H1 (cell line): ENCODE measurements around the gene U2SURP. TPM values are rescaled to one million over a fixed set of nuclear protein-coding genes. Genes with fewer than 3 reads are reported as not detected.

Experiments used
- CTCF ChIA-PET: fragments of 300-600 bp; sonication (Branson Sonifier 250); formaldehyde crosslinking; loops from one replicate; lab custom pipeline; 2021; ENCODE audit not compliant: partially characterized antibody; lab: Charles Lee
- POLR2A ChIA-PET: fragments of 300-600 bp; sonication (Branson Sonifier 250); formaldehyde crosslinking; loops from one replicate; lab custom pipeline; 2021; ENCODE audit warnings: inconsistent platforms; ENCODE audit not compliant: partially characterized antibody; lab: Charles Lee
- DNase-seq, 2 experiments: peaks; one replicate each; pipeline versions ENCODE4 v3.0.0 to v3.0.0-alpha.2; 2010 to 2022; ENCODE audit warnings: low spot score in 2 of 2, low read depth in 1 of 2, mixed read lengths in 1 of 2
- FAIRE-seq: peaks from 2 replicates; lab custom pipeline; 2011; peaks lifted over from hg19 to GRCh38; lab: Jason Lieb, UNC
- H2AFZ ChIP-seq: 2 replicates; pipeline ENCODE4 v1.8.1; 2012; ENCODE audit warnings: low read length, inconsistent platforms
- H2AK5ac ChIP-seq: 2 replicates; pipeline ENCODE4 v1.6.1; 2013; ENCODE audit warnings: low read depth, low read length
- H2BK120ac ChIP-seq: replicated peaks from 2 replicates; pipeline ENCODE3; 2013; ENCODE audit warnings: low read depth, low read length, inconsistent platforms
- H2BK12ac ChIP-seq: 2 replicates; pipeline ENCODE4 v1.6.1; 2013; ENCODE audit warnings: low read depth, low read length
- H2BK15ac ChIP-seq: 2 replicates; pipeline ENCODE4 v1.6.1; 2013; ENCODE audit warnings: low read length
- H2BK20ac ChIP-seq: 2 replicates; pipeline ENCODE4 v1.6.1; 2013; ENCODE audit warnings: low read length
- H2BK5ac ChIP-seq: 2 replicates; pipeline ENCODE4 v1.6.1; 2013; ENCODE audit warnings: low read depth, low read length
- H3K14ac ChIP-seq: 2 replicates; pipeline ENCODE4 v1.6.1; 2013; ENCODE audit warnings: inconsistent platforms; ENCODE audit not compliant: insufficient read length
- H3K18ac ChIP-seq: 2 replicates; pipeline ENCODE4 v1.6.1; 2013; ENCODE audit warnings: low read length; ENCODE audit errors: extremely low read depth
- H3K23ac ChIP-seq: 2 replicates; pipeline ENCODE4 v1.6.1; 2013; ENCODE audit warnings: inconsistent platforms; ENCODE audit not compliant: insufficient read length
- H3K23me2 ChIP-seq: 2 replicates; pipeline ENCODE4 v1.6.1; 2013; ENCODE audit warnings: low read depth, low read length
- H3K27ac ChIP-seq: 2 replicates; pipeline ENCODE4 v1.6.1; 2011; ENCODE audit warnings: low read depth, low read length, inconsistent platforms
- H3K27me3 ChIP-seq, 4 experiments: replicated peaks in 1 of 4; 1 replicate in 1 of 4; 2 replicates in 3 of 4; pipeline versions ENCODE4 v1.6.1 to v1.8.1; 2011 to 2013; ENCODE audit warnings: low read length in 3 of 4, mild to moderate bottlenecking in 3 of 4, inconsistent platforms in 2 of 4, mixed read lengths in 2 of 4, moderate library complexity in 1 of 4; ENCODE audit not compliant: control insufficient read depth in 3 of 4, insufficient read depth in 3 of 4; ENCODE audit errors: extremely low read depth in 1 of 4
- H3K36me3 ChIP-seq, 4 experiments: 2 replicates each; pipeline versions ENCODE4 v1.6.1 to v1.8.1; 2011 to 2013; ENCODE audit warnings: mild to moderate bottlenecking in 4 of 4, low read length in 3 of 4, moderate library complexity in 2 of 4, control low read depth in 1 of 4, inconsistent platforms in 1 of 4; ENCODE audit not compliant: insufficient read depth in 4 of 4, control insufficient read depth in 2 of 4
- H3K4ac ChIP-seq: replicated peaks from 2 replicates; pipeline ENCODE3; 2013; ENCODE audit warnings: low read length, low read depth, mixed read lengths, inconsistent platforms; ENCODE audit not compliant: insufficient read length
- H3K4me1 ChIP-seq, 4 experiments: replicated peaks in 1 of 4; 1 replicate in 1 of 4; 2 replicates in 3 of 4; pipeline versions ENCODE4 v1.6.1 to v1.8.1; 2011 to 2013; ENCODE audit warnings: low read length in 3 of 4, inconsistent platforms in 2 of 4, mixed read lengths in 1 of 4; ENCODE audit not compliant: insufficient read depth in 4 of 4, control insufficient read depth in 3 of 4
- H3K4me2 ChIP-seq, 2 experiments: 2 replicates each; pipeline versions ENCODE4 v1.6.1 to v1.8.1; 2011 to 2013; ENCODE audit warnings: low read depth in 2 of 2, low read length in 2 of 2, control low read depth in 1 of 2, inconsistent platforms in 1 of 2, mild to moderate bottlenecking in 1 of 2; ENCODE audit not compliant: insufficient read depth in 1 of 2
- H3K4me3 ChIP-seq, 4 experiments: fragments of 200-600, 300-600 bp in 1 of 4; sonication (generic), shearing (Covaris generic), sonication (Bioruptor Twin) in 1 of 4; 2 replicates each; pipeline versions ENCODE4 v1.5.1 to v1.8.1; 2011 to 2016; ENCODE audit warnings: low read length in 4 of 4, low read depth in 3 of 4, control low read depth in 2 of 4, inconsistent platforms in 2 of 4, mild to moderate bottlenecking in 2 of 4, mixed read lengths in 1 of 4, moderate library complexity in 1 of 4; ENCODE audit not compliant: insufficient read depth in 2 of 4; ENCODE audit errors: extremely low read depth in 1 of 4
- H3K56ac ChIP-seq: replicated peaks from 2 replicates; pipeline ENCODE3; 2013; ENCODE audit warnings: low read depth, mild to moderate bottlenecking, mixed read lengths, low read length, inconsistent platforms; ENCODE audit not compliant: insufficient read length
- H3K79me1 ChIP-seq: 2 replicates; pipeline ENCODE4 v1.6.1; 2013; ENCODE audit warnings: low read depth, low read length, control low read depth
- H3K79me2 ChIP-seq, 2 experiments: 2 replicates each; pipeline versions ENCODE4 v1.6.1 to v1.8.1; 2012 to 2013; ENCODE audit warnings: low read length in 2 of 2, mild to moderate bottlenecking in 2 of 2, inconsistent platforms in 1 of 2; ENCODE audit not compliant: insufficient read depth in 2 of 2, control insufficient read depth in 1 of 2
- H3K9ac ChIP-seq, 4 experiments: replicated peaks in 1 of 4; 1 replicate in 1 of 4; 2 replicates in 3 of 4; pipeline versions ENCODE4 v1.6.1 to v1.8.1; 2011 to 2013; ENCODE audit warnings: low read depth in 3 of 4, low read length in 3 of 4, control low read depth in 2 of 4, mild to moderate bottlenecking in 2 of 4, moderate library complexity in 2 of 4, inconsistent platforms in 1 of 4; ENCODE audit errors: extremely low read depth in 1 of 4
- H3K9me3 ChIP-seq, 2 experiments: 2 replicates each; pipeline versions ENCODE4 v1.6.1 to v1.8.1; 2012 to 2013; ENCODE audit warnings: mild to moderate bottlenecking in 2 of 2, moderate library complexity in 2 of 2, control low read depth in 1 of 2, inconsistent platforms in 1 of 2, low read depth in 1 of 2, low read length in 1 of 2, mixed read lengths in 1 of 2; ENCODE audit not compliant: insufficient read depth in 2 of 2
- H4K20me1 ChIP-seq, 2 experiments: replicated peaks in 1 of 2; 2 replicates each; pipeline versions ENCODE3 to v1.8.1; 2011 to 2013; ENCODE audit warnings: inconsistent platforms in 2 of 2, low read length in 2 of 2, mild to moderate bottlenecking in 1 of 2; ENCODE audit not compliant: insufficient read depth in 2 of 2, control insufficient read depth in 1 of 2
- H4K5ac ChIP-seq: 2 replicates; pipeline ENCODE4 v1.6.1; 2013; ENCODE audit warnings: low read length, low read depth, mixed read lengths, inconsistent platforms; ENCODE audit not compliant: insufficient read length
- H4K8ac ChIP-seq: 2 replicates; pipeline ENCODE4 v1.8.0; 2013; ENCODE audit warnings: mild to moderate bottlenecking, moderate library complexity, low read length, inconsistent platforms; ENCODE audit not compliant: insufficient read depth; ENCODE audit errors: extremely low read depth
- H4K91ac ChIP-seq: replicated peaks from 2 replicates; pipeline ENCODE3; 2013; ENCODE audit warnings: low read length, mixed read lengths, inconsistent platforms; ENCODE audit not compliant: insufficient read length
- ATF2 ChIP-seq: IDR thresholded peaks from 2 replicates; pipeline ENCODE4 v1.6.1; 2012; ENCODE audit warnings: low read length, inconsistent platforms
- CBX8 ChIP-seq: fragments of 300-800, 300-1000 bp; sonication (generic); IDR thresholded peaks from 2 replicates; pipeline ENCODE4 v1.7.1; 2016; ENCODE audit warnings: low read depth, low read length, borderline replicate concordance
- CEBPB ChIP-seq: IDR thresholded peaks from 2 replicates; pipeline ENCODE4 v1.6.1; 2012; ENCODE audit warnings: low read depth, low read length
- WGBS, 2 experiments: shearing (Covaris generic) in 1 of 2; methylation state at CpG; one replicate each; pipeline versions ENCODE4 v1.1.6 to v1.1.7; 2013 to 2015; ENCODE audit warnings: low lambda C conversion rate in 2 of 2, mixed read lengths in 2 of 2, inconsistent platforms in 1 of 2, low coverage in 1 of 2, missing lambda C conversion rate in 1 of 2; ENCODE audit not compliant: insufficient replicate concordance in 2 of 2, insufficient coverage in 1 of 2, insufficient read length in 1 of 2; ENCODE audit errors: extremely low coverage in 1 of 2, missing lambda C conversion rate in 1 of 2; 5-methylcytosine and 5-hydroxymethylcytosine counted together
- polyA plus RNA-seq, 7 experiments: library from polyadenylated mRNA; depleted of rRNA in 3 of 7; stranded (reverse) in 5 of 7; unstranded in 2 of 7; fragments of >200 nt in 5 of 7; fragments of 200-250 nt in 2 of 7; gene quantifications; 1 replicate in 5 of 7; 2 replicates in 1 of 7; 4 replicates in 1 of 7; pipeline versions ENCODE4 v1.2.1 to v1.2.3, GENCODE V29; 2011 to 2013; ENCODE audit warnings: missing spikeins in 2 of 7, mixed read lengths in 2 of 7
- total RNA-seq: library from RNA; stranded (reverse); fragmentation: NEBNext Ultra II Directional; extraction: Animal tissue kit (Norgen Biotek cat#: 25700); gene quantifications from 2 replicates; pipeline ENCODE4 v1.2.1, GENCODE V29; 2021

The U2SURP gene
- total and polyA plus RNA-seq, 2 of the 8 experiments (the other 6 are each of a cell fraction or from before 2014, with no cell fraction given): 22.2 to 167 TPM

- WGBS, 2 experiments: 95% methylated on average over 1 of the region's 1 CpG; no CpG with 5 or more reads in 1 of the 2 experiments
- no peak for FAIRE-seq
- H4K91ac ChIP-seq: no peak overlapping the region
- peaks cover 0 to 14% of the 10 kb centered on the region in 2 experiments; a peak in 2 of 4 replicates for H3K9me3 ChIP-seq
- H3K4me2 ChIP-seq: no peak overlapping the region
- no peaks in the 10 kb centered on the region; a peak in 1 of 8 replicates for H3K36me3 ChIP-seq
- TF ChIP-seq ATF2 (no peak), CBX8 (no peak), CEBPB (no peak)
- TF ChIP-seq, all 59 proteins: peak for 0
- POLR2A ChIA-PET: interaction anchor here (0.6 kb wide), 1 partner anchor 435 kb away, joined by 3 read pairs; no protein-coding TSS in a partner anchor
- Histone ChIP-seq H2BK15ac (no peak overlapping the region), H4K20me1 (no peaks in the 10 kb centered on the region), H3K27ac (no peak overlapping the region), H2AFZ (no peak overlapping the region), H3K4me1 (no peaks in the 10 kb centered on the region; a peak in 1 of 7 replicates), H2BK120ac (no peak overlapping the region), H2BK5ac (no peak overlapping the region), H3K18ac (no peak overlapping the region), H3K4me3 (no peak overlapping the region), H4K5ac (no peak overlapping the region), H3K4ac (no peak overlapping the region), H3K79me1 (no peaks in the 10 kb centered on the region), H2BK20ac (no peak overlapping the region), H4K8ac (no peak overlapping the region), H3K27me3 (no peaks in the 10 kb centered on the region), H3K9ac (no peak overlapping the region), H3K79me2 (no peaks in the 10 kb centered on the region), H3K14ac (no peak overlapping the region), H3K23me2 (no peaks in the 10 kb centered on the region), H2BK12ac (no peak overlapping the region), H2AK5ac (no peak overlapping the region), H3K56ac (no peak overlapping the region), H3K23ac (no peak overlapping the region)
- no peak for DNase-seq
- CTCF ChIA-PET: interaction anchor here (0.7 to 3.3 kb wide), 3 partner anchors 10 to 568 kb away, joined by 3 to 16 read pairs (median 3); no protein-coding TSS in a partner anchor
Observed at GRCh38 chr3:143081365-143081764, 80.0 kb downstream of the U2SURP start.
